ENCODE results near the gene TOMM20. TPM values are rescaled to one million over a fixed set of nuclear protein-coding genes. Genes with fewer than 3 reads are reported as not detected.

Gene TOMM20
- total RNA-seq (2021) (72.6 and 74.0 TPM in 2 replicates), Bru-seq, nascent RNA (percentile 90 among the genes with signal in this experiment), BruChase-seq, experiment 1, labeled RNA remaining after a 2-hour chase (percentile 94 among the genes with signal in this experiment), BruChase-seq, experiment 2, labeled RNA remaining after a 6-hour chase (percentile 98 among the genes with signal in this experiment)
- long read RNA-seq, transcript TOMM20-201 (5 exons, 3,387 nt), result major isoform, 43 of 57 reads
- long read RNA-seq, partial matches to known transcripts, result 0 of 57 reads
- long read RNA-seq, other reads (novel, unspliced or antisense), result 14 of 57 reads

- H3K27me3 ChIP-seq (replicated peaks; ENCODE audit: insufficient read depth, low read depth, low read length, poor library complexity), result no peaks in the 10 kb centered on the region
- POLR2A ChIA-PET (ENCODE audit: low non-redundant PET), result no interaction called here
- no peaks in the 10 kb centered on the region for H3K4me1 ChIP-seq (ENCODE audit: insufficient read depth, low read length, poor library complexity, severe bottlenecking)
- CTCF ChIA-PET, result no interaction called here
- H3K36me3 ChIP-seq (ENCODE audit: insufficient read depth, low read length, poor library complexity, severe bottlenecking), result peaks cover 3% of the 10 kb centered on the region
- intact Hi-C loops (cut with micrococcal nuclease; ENCODE audit: unreplicated experiment), result no loop called here
- TF ChIP-seq EZH2 (IDR thresholded peaks at IDR 0.05; ENCODE audit: borderline replicate concordance, low read depth, low read length, poor library complexity, severe bottlenecking) (no peak), CTCF (conservative IDR thresholded peaks at IDR 0.05; ENCODE audit: low read depth, low read length) (no peak)
- no peaks in the 10 kb centered on the region for H3K9me3 ChIP-seq (ENCODE audit: low read depth, low read length, poor library complexity, severe bottlenecking)
- H3K4me3 ChIP-seq (ENCODE audit: low read depth, low read length, poor library complexity, severe bottlenecking), result peak within 1 kb of the TSS; percentile 85
- H3K27ac ChIP-seq (ENCODE audit: low read depth, low read length, poor library complexity, severe bottlenecking), result peak within 1 kb of the TSS; percentile 94
- peak; percentile 95 for DNase-seq (ENCODE audit: low spot score)
- TSS peak; percentile 46 for BruUV-seq (replicated peaks)
Measured at GRCh38 chr1:235128456-235129328, at the start of gene TOMM20. Gene TOMM20 (minus strand): TSS chr1:235128837. CDS start chr1:235128715, 122 bp downstream.

GRCh38 chr1:235176486-235176885, 47.8 kb upstream of the TOMM20 start:
- Histone ChIP-seq H3K27ac (ENCODE audit: low read depth, low read length, poor library complexity, severe bottlenecking) (no peak overlapping the region), H3K4me3 (ENCODE audit: low read depth, low read length, poor library complexity, severe bottlenecking) (no peak overlapping the region), H3K27me3 (replicated peaks; ENCODE audit: insufficient read depth, low read depth, low read length, poor library complexity) (no peaks in the 10 kb centered on the region), H3K9me3 (ENCODE audit: low read depth, low read length, poor library complexity, severe bottlenecking) (no peaks in the 10 kb centered on the region), H3K36me3 (ENCODE audit: insufficient read depth, low read length, poor library complexity, severe bottlenecking) (peaks cover 7% of the 10 kb centered on the region), H3K4me1 (ENCODE audit: insufficient read depth, low read length, poor library complexity, severe bottlenecking) (no peaks in the 10 kb centered on the region)
- no peak for DNase-seq (ENCODE audit: low spot score)
- POLR2A ChIA-PET (ENCODE audit: low non-redundant PET), result no interaction called here
- BruUV-seq (replicated peaks), result no TSS peak
- CTCF ChIA-PET, result no interaction called here
- no peak for TF ChIP-seq EZH2 (IDR thresholded peaks at IDR 0.05; ENCODE audit: borderline replicate concordance, low read depth, low read length, poor library complexity, severe bottlenecking)
- TF ChIP-seq CTCF (conservative IDR thresholded peaks at IDR 0.05; ENCODE audit: low read depth, low read length), result no peak
- intact Hi-C loops (cut with micrococcal nuclease; ENCODE audit: unreplicated experiment), result no loop called here

GRCh38 chr1:235169986-235170385, 41.3 kb upstream of the TOMM20 start:
- POLR2A ChIA-PET (ENCODE audit: low non-redundant PET), result no interaction called here
- H3K9me3 ChIP-seq (ENCODE audit: low read depth, low read length, poor library complexity, severe bottlenecking), result no peaks in the 10 kb centered on the region
- intact Hi-C loops (cut with micrococcal nuclease; ENCODE audit: unreplicated experiment), result no loop called here
- DNase-seq (ENCODE audit: low spot score), result no peak
- no peak for TF ChIP-seq CTCF (conservative IDR thresholded peaks at IDR 0.05; ENCODE audit: low read depth, low read length)
- H3K27ac ChIP-seq (ENCODE audit: low read depth, low read length, poor library complexity, severe bottlenecking), result no peak overlapping the region
- no peaks in the 10 kb centered on the region for H3K4me1 ChIP-seq (ENCODE audit: insufficient read depth, low read length, poor library complexity, severe bottlenecking)
- CTCF ChIA-PET, result no interaction called here
- BruUV-seq (replicated peaks), result no TSS peak
- H3K27me3 ChIP-seq (replicated peaks; ENCODE audit: insufficient read depth, low read depth, low read length, poor library complexity), result no peaks in the 10 kb centered on the region
- no peak overlapping the region for H3K4me3 ChIP-seq (ENCODE audit: low read depth, low read length, poor library complexity, severe bottlenecking)
- H3K36me3 ChIP-seq (ENCODE audit: insufficient read depth, low read length, poor library complexity, severe bottlenecking), result no peaks in the 10 kb centered on the region

Measured in A673 (cell line).